Stimulated activated CD8-positive, alpha-beta memory T cell treated with anti-CD3 and anti-CD28 coated beads, Interleukin-4, amount 100 ng/mL, for 24 hours (primary cell): ENCODE data around the gene PLA2G4D.
"Not testable (repeated sequence)": the region's sequence is repeated elsewhere in the genome, so short reads cannot be mapped to it uniquely, and the experiment has no call there.

Experiments
- DNase-seq: peaks from one replicate; pipeline ENCODE4 v3.0.0-alpha.2; 2020; ENCODE audit warnings: low read depth

The PLA2G4D gene

DNA sequence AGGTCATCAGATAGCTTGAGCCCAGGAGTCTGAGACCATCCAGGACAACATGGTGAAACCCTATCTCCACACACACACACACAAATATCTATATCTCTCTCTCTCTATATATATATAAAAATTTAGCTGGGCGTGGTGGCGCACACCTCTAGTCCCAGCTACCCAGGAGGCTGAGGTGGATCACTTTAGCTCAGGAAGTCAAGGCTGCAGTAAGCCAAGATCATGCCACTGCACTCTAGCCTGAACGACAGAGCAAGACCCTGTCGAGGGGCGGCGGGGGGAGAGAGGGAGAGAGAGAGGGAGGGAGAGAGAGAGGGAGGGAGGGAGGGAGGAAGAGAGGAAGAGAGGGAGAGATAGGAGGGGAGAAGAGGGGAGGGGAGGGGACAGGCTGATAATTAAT, 34.1 kb upstream of the PLA2G4D start:
- no peak for DNase-seq

DNA sequence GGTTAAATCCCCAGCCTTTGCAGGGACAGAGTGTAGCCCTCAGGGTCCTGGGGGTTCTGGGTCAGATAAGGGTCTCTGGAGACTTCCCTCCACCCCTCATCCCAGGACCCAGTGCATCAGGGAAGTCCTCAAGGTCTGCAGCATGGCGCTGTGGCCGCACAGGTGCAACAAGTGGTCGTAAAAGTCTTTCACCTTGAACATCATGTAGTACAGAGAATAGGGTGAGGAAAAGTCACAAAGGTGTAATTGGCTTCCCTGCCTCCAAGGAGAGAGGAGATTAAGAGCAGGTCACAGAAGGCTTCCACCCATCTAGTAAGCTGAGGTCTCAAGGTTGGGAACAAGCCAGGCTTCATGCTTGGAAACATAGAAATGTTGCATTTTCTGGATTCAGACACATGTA, 29.2 kb upstream of the PLA2G4D start:
- no peak for DNase-seq

DNA sequence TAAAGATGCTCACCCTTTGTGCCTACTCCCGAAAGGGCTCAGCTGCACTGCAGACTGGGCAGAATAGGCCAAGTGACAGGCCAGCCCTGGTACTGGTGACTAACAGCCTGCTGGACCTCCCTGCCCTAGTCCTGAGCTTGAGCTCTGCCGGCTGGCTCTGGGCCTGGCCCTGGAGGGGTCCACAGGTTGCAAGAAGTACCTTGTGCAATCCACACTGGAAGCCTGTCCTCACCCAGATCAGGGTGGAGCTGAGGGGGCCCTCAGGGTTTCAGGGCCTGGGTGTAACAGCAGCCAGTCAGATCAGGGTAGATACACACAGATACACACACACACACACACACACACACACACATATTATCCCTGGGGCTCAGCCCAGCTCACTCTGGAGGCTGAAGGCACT, 27.3 kb upstream of the PLA2G4D start:
- DNase-seq: no peak

DNA sequence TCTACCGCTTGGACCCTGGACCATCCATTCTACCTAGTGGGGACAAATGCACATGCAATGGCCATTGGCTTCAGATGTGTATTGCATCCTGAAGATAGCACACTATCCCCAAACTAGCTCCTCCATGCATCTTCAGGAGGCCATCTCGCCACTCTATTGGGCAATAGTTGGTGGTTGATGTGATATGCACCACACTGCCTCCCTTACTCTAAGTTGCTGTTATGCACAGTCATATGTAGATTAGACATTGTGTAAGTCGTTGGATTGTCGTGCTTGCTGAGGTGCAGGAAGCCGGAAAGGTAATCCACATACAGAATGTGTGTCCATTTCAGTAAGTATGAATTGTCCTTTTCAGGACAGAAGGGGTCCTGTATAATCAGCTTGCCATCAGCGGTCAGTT, 26.7 kb upstream of the PLA2G4D start:
- no peak for DNase-seq

DNA sequence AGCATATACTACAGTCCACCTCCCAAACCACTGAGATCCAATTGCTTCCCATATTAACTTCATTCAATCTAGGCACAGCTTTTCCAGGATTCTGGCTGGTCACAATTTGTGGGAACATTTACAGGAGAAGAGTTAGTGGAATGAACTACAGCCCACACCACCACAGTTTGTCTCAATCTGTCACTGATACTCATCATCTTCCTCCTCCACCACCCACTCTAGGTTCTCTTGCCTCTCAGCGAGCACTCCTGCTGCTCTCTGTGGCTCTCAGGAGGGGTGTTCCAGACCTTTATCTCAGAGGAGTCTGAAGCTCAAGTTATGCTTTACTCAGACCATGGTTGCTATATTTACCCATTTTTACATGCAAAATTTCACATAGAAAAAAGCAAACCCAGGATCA, 25.9 kb upstream of the PLA2G4D start:
- DNase-seq: no peak

DNA sequence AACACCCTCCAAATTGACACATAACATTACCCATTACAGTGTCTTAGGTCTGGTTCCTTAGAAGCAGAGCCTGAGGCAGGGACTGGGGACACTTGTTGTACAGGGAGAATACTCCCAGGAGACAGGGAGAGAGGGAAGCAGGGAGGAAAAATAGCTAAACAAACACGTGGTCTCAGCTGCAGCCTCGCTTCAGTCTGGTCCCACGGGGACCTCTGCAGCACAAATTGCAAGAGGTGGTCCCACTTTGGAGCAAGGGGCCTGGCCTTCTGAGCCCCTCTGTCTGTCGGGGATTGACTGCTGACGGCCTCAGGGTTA, 25.0 kb upstream of the PLA2G4D start:
- no peak for DNase-seq

DNA sequence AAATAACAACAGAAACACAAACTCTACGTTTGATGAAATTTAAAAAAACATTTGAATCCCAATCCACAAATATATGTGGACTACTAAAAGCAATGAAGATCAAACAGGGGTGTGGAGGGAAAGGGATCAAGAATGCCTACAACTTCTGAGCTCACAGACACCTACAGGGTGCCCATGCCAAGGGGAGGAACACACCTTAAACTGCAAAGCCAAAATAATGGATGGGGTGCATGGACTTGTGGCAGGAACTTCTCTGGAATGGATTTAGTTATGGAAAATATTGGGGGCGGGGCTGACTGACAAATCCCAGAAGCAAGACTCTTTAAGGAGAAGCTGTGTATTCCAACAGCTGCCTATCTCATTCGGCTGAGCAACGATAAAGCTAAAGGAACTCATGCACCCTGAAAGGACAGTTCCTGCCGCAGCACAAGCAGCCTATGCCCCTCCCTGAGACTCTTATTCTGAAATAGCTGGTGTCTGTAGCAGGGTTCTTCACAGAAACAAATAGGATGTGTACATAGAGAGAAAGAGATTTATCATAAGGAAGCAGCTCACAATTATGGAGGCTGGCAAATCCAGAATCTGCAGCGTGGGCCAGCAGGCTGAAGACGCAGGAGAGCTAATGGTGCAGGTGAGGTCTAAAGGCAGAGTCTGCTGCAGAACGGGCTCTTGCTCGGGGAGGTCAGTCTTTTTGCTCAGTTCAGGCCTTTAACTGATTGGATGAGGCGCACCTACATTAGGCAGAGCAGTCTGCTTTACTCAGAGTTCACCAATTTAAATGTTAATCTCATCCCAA, 24.5 kb upstream of the PLA2G4D start:
- DNase-seq: no peak

DNA sequence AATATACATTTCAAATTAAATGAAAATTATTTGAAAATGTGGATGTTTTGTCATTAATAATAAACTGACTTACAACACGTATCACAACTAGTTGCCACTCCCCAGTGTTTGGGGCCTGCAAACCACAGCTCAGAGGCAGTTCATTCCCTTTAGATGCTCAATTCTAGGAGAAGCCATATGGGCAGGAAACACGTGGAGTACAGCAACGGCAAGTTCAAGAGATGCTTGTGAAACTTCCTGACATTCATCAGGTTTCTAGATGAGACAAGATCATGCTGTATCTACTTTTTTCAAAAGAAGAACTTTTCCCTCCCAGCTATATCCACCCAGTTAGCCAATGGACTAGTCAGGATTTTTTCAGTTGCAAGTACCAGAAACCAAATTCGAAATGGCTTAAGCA, 17.6 kb upstream of the PLA2G4D start:
- no peak for DNase-seq

DNA sequence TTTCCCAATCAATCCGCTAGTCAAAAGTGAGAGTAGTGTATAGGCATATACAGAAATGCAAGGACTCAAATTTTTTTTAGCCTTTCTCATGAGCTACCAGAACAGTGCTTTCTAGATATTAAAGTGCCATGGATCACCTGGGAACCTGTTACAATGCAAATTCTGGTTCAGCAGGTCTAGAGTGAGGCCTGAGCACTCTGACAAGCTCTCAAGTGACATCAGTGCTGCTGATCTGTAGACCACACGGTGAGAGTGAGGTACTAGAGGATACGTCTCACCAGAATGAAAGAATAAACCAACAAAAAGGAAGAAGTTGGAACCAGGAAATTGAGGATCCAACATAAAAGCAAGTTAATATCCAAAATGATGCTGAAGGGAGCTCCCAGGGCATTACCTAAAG, 16.0 kb upstream of the PLA2G4D start:
- DNase-seq: no peak

DNA sequence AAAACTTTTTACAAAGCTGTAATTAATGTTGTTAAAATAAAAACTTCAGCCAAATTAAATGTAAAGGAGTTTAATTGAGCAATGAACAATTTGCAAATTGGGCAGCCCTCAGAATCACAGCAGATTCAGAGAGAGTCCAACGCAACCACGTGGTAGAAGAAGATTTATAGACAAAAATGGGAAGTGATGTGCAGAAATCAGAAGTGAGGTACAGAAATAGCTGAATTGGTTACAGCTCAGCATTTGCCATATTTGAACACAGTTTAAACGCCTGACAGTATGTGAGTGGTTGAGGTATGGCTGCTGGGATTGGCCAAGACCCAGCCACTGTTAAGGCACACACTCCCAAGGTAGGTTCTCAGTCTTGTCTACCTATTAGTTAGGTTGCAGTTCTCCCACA, 14.4 kb upstream of the PLA2G4D start:
- no peak for DNase-seq

DNA sequence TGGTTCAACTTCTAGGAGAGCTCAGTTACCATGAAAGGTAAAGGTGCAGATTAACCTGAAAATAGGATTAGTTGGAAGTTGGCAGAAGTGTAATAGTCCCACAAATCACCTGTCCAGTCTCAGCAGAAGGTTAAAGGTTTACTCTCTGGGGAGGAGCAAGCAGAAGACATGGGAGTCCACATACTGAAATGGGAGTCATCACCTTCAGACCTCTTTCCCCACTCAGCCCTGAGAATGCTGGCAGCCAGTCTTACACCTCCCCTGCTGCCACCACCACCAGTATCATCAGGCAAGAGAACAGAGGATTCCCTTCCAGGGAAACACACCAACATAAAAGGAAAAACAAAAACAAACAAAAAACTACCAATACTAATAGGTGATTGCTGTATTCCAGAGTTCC, 13.8 kb upstream of the PLA2G4D start:
- no peak for DNase-seq

DNA sequence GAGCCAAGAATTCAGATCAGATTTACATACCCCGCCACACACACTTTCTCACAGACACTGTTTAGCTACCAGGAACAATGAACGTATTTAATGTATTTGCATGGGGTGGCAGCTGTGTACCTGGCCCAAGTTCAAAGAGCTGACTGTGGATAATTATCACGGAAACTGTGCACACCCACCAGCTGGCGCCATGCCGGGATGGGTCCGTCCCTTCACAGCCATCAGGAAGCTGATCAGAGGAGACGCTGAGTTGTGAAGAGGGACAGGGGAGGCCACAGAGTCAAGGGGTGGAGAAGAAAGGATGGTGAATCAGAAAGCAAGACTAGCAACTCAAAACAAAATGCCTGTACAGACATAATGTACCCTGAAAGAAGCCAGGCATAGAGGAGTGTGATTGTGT, 13.1 kb upstream of the PLA2G4D start:
- DNase-seq: no peak

DNA sequence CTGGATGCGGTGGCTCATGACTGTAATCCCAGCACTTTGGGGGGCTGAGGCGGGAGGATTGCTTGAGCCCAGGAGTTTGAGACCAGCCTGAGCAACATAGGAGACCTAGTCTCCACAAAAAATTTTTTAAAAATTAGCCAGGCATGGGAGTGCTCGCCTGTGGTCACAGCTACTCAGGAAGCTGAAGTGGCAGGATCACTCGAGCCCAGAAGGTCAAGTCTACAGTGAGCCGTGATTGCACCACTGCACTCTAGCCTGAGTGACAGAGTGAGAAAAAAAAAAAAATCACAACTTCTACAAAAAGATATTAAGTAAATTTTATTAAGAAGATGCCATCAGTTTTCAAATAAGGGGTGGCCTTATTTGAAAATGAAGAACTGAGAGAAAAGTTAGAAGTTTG, 11.9 kb upstream of the PLA2G4D start:
- no peak for DNase-seq

DNA sequence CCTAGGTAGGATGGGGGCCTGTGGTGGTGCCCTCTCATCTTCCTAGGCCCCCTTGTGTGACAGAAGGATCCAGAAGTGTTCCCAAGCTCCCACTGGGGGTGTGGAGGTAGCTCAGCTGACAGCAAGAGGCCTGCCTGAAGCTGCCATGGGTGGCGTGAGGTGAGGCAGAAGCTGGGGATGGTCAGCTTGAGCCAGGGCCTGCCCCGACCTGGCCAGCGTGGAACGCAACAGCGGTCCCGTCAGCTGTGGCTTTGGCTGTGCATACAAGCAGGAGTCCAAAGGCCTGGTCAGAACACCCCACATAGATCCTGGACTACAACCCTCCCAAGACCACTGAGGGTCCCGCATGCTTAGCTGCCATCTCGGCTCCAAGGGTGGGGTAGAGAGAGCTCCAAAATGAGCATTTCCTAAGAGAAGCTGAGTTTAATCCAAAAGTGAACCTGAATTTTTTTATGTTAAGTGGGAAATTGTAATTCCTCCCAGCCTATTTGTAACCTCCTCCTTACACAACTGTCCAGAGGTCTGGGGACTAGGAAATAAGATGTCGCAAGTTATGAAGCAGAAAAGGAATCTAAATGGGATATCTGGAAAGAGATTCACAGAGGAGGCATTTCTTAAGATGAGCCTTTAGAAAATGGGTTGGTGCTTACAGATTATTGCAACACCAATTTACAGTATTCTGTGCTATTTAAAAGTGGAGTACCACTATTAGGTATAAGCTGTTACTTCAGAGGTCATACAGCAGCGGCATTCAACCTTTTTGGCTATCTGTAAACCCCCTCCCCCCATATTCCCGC, 9.9 kb upstream of the PLA2G4D start:
- DNase-seq: no peak

DNA sequence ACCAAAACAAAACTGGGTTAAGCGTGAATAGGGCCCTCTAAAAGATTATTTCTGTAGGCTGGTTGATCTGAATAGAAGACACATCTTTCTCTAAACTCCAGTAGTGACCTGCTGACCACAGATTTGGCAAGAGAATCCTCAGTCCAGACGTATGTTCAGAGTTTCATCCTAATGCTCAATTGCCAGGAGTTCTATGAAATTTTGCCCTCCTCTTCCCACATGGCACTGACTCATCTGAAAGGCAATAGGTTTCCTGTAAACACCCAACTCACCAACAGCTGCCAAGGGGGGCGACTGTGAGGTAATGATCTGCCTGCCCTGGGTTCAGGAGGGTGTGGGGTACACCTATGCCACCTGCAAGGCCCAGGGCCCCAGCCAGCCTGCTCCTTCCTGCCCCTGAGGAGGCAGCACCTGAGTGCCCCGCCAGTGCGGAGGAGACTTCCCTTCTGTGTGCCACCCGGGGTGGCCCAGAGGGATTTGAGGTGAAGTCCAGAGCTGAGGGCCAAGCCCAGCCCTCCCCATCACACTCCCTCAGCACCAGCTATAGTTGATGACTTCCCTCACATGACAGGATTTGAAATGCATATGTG, 8.4 kb upstream of the PLA2G4D start:
- no peak for DNase-seq

DNA sequence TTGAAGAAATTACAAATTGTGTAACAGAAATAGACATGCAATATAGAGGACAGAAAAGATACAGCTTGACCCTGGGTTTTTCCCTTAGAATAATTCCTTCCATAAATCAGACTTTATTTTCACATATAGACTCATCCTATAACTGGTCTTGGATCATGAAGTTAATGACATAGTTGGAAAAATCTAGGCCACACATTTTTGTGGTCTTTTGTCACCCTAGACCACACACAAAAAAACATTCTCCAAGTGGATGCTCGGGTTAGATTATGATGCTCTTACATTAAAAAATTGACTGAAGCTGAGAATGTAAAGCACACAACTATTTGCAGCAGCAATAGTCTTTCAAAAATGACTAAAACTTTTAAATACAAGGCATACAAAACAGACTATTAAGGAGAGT, 7.5 kb upstream of the PLA2G4D start:
- no peak for DNase-seq

DNA sequence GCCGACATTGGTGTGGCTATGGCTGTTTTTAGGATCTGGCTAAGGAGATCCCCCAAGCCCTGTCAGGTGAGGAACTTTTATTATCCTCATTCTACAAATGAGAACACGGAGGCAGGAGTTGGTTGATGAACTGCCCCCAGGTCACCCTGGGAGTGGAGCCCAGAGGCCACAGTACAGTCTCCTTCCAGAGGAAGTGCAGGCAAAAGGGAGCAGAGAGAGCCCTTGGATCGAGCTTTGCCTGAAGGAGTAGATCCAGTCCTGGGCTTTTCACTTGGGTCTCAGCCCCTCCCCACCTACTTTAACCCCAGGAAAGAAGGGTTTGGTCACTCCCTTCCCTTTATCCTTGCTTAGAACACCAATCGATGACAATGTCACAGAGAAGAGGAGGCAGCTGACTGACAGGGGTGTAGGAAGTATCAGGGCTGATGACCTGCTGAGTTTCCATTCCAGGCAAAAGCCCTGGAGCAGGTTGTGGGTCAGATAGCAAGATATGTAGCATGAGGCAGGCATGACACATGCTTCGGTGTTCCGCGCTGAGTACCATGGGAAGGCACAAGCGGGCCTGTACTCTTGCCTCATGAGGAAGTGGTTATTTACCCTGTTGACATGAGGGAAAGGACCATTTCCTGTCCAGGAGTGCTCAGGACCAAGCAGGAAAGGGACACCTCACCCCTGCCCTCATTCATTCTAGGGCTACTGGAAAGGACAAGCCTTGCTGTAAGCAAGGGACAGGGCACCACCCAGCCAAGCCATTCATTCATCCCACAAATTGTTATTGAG, 5.8 kb upstream of the PLA2G4D start:
- no peak for DNase-seq

DNA sequence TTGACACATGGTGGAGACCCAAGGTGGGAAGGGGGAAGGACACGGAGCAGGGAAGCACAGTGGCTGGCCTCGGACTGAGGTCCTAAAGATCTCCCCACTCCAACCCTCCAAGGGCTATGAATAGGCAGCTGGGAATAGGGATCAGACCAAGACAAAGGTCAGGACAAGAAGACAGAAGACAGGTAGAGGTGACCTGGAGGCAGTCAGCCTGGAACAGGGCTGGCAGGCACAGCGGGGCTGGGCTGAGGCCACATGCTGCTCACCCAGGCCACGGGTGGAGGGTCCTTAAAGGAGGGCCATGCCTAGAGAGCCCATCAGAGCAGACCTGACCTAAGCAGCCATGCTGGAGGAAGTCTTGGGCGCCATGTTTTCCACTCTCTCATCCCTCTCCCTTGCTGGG, 2.7 kb upstream of the PLA2G4D start:
- no peak for DNase-seq

DNA sequence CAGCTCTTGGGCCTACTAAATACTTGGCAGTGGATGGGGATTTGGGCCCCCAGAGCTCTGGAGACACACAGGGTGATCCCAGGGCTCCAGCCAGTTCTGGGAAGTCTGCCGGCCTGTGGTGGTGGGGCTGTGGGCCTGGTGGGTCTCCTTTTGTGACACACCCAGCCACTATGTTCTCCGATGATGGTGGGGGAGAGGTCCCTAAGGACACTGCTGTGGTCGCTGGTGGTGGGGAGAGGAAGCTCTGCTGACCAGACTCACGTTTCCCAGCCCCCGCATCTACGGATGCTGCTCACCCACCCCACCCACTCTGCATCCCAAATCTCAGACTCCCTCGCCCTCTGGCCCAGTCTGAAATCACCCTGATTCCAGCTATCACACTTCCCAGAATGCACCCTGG, 396 bp downstream of the PLA2G4D start:
- no peak for DNase-seq

DNA sequence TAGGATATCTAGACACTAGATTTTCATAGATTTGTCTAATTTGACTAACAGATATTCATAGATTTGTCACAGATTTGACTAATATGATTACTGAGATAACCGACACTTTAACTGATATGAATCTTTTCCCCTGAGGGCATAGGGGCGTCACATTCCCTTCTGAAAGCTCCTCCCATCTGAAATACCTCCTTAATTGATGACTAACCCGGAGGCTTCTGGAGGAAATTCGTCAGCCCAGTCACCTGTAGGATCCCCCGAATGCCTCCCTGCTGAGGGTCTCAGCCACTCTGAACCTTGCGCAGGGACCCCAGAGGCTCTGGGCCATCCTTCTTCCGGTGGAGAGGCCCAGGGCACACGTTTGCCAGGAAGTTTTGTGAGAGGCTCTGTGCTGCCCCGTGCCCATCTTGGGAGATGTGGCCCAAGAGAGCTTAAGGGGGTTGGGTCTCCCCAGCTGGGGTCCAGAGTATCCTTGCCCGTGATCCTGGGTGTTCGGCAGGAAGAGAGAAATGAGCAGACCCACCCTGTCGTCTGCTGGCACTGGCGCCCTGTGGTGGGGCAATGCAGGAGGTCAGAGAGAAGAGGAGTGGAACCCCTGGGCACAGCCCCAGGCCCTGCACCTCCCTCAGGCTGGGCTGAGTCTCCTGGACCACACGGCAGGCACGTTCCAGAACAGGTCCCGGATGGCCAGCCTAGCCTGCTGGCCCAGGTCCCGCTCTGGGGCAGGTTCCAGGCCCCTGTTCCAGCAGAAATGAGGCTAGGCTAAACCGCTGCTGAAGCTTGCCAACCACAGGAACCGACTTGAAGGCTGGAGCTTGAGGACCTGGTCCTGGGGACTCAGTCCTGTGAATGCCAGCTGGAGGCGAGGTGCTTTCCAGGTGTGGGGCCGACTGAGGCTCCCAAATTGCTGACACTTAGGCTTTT, 1.7 kb downstream of the PLA2G4D start:
- DNase-seq: no peak

DNA sequence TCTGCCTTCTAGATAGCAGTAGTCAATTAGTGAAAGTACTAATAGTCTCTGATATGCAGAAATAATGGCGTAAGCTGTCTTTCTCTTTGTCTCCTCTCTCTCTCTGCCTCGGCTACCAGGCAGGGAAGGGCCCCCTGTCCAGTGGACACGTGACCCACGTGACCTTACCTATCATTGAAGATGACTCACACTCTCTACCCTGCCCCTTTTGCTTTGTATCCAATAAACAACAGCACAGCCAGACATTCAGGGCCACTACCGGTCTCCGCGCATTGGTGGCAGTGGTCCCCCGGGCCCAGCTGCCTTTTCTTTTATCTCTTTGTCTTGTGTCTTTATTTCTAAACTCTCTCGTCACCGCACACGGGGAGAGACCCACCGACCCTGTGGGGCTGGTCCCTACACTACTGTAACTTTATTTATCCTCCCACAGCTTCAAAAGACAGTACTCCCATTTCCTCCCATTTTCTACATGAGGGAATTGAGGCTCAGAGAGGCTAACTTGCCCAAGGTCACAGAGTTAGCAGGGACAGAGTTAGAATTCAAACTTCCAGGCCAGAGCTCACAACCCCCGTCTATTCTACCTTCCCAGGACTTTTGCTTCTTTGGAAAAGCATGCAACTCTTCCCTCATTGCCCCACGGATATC, 2.5 kb downstream of the PLA2G4D start:
- not testable (repeated sequence) for DNase-seq
